Measurements from ENCODE around the gene RABGAP1.
"Not testable (repeated sequence)": the region's sequence is repeated elsewhere in the genome, so short reads cannot be mapped to it uniquely, and the experiment has no call there.

Gene RABGAP1

GRCh38 chr9:122940749-122941581 is at the start of gene RABGAP1:
Gene RABGAP1, plus strand, starts transcription at chr9:122941020. Its CDS starts 16,040 bp downstream, at chr9:122957060.
- Mint-ChIP-seq H3K27me3 (no peaks in the 10 kb centered on the region), H3K4me1 (peaks cover 23% of the 10 kb centered on the region), H3K9me3 (no peaks in the 10 kb centered on the region), H3K4me3 (peak within 1 kb of the TSS; percentile 97), H3K27ac (peak within 1 kb of the TSS; percentile 94), H3K36me3 (peaks cover 5% of the 10 kb centered on the region)
- DNase-seq (ENCODE audit: low spot score in 2 of 2) = peak; percentile 86 to 93
- peak; percentile 95 for ATAC-seq (ENCODE audit: low read depth)

- Mint-ChIP-seq H3K27ac (no peak overlapping the region), H3K27me3 (no peaks in the 10 kb centered on the region), H3K36me3 (peaks cover 15% of the 10 kb centered on the region), H3K4me1 (peaks cover 5% of the 10 kb centered on the region), H3K9me3 (no peaks in the 10 kb centered on the region), H3K4me3 (no peak overlapping the region)
- DNase-seq (ENCODE audit: low spot score in 2 of 2) = no peak
- no peak for ATAC-seq (ENCODE audit: low read depth)
Measured at GRCh38 chr9:122897969-122898368, 42.9 kb upstream of the RABGAP1 start.

GRCh38 chr9:122900791-122901190 is 40.0 kb upstream of the RABGAP1 start:
- Mint-ChIP-seq H3K4me3 (peak overlapping the region; percentile 51), H3K4me1 (peaks cover 14% of the 10 kb centered on the region), H3K9me3 (no peaks in the 10 kb centered on the region), H3K27me3 (no peaks in the 10 kb centered on the region), H3K36me3 (peaks cover 5% of the 10 kb centered on the region), H3K27ac (no peak overlapping the region)
- ATAC-seq (ENCODE audit: low read depth) (peak; percentile 19), DNase-seq (ENCODE audit: low spot score in 2 of 2) (no peak)

- Mint-ChIP-seq H3K4me1 (peaks cover 11% of the 10 kb centered on the region), H3K27me3 (no peaks in the 10 kb centered on the region), H3K36me3 (peaks cover 2% of the 10 kb centered on the region), H3K27ac (peak overlapping the region; percentile 98), H3K4me3 (peak overlapping the region; percentile 88), H3K9me3 (no peaks in the 10 kb centered on the region)
- no peak for DNase-seq (ENCODE audit: low spot score in 2 of 2)
- ATAC-seq (ENCODE audit: low read depth) = no peak
Measured at GRCh38 chr9:122904466-122904822, 36.4 kb upstream of the RABGAP1 start.

- H3K36me3 Mint-ChIP-seq = peaks cover 4% of the 10 kb centered on the region
- H3K9me3 Mint-ChIP-seq = no peaks in the 10 kb centered on the region
- DNase-seq (ENCODE audit: low spot score in 2 of 2) (peak; percentile 89 to 95), ATAC-seq (ENCODE audit: low read depth) (peak; percentile 89)
- H3K4me1 Mint-ChIP-seq = peaks cover 12% of the 10 kb centered on the region
- peak within 1 kb of the TSS; percentile 98 for H3K27ac Mint-ChIP-seq
- no peaks in the 10 kb centered on the region for H3K27me3 Mint-ChIP-seq
- H3K4me3 Mint-ChIP-seq = peak within 1 kb of the TSS; percentile 98
Measured at GRCh38 chr9:122904823-122905710, 35.8 kb upstream of the RABGAP1 start, which contains the start of gene RC3H2. Gene RC3H2, minus strand, starts transcription at chr9:122905359. Its CDS starts 7,850 bp downstream, at chr9:122897509.

- not testable (repeated sequence) for H3K27ac Mint-ChIP-seq; H3K9me3 Mint-ChIP-seq; H3K4me3 Mint-ChIP-seq; H3K36me3 Mint-ChIP-seq; H3K27me3 Mint-ChIP-seq; ATAC-seq (ENCODE audit: low read depth); DNase-seq (ENCODE audit: low spot score in 2 of 2)
- peaks cover 12% of the 10 kb centered on the region for H3K4me1 Mint-ChIP-seq
Measured at GRCh38 chr9:122906122-122906521, 34.7 kb upstream of the RABGAP1 start.

- ATAC-seq (ENCODE audit: low read depth) = no peak
- H3K27ac Mint-ChIP-seq = peak overlapping the region; percentile 94
Measured at GRCh38 chr9:122912671-122912963, 28.2 kb upstream of the RABGAP1 start.

GRCh38 chr9:122912964-122913673 is 27.7 kb upstream of the RABGAP1 start, which contains the start of gene ZBTB6:
Gene ZBTB6, minus strand, starts transcription at chr9:122913323. Its CDS starts 1,251 bp downstream, at chr9:122912072.
- Mint-ChIP-seq H3K27me3 (no peaks in the 10 kb centered on the region), H3K36me3 (peaks cover 18% of the 10 kb centered on the region), H3K4me3 (peak within 1 kb of the TSS; percentile 91), H3K9me3 (no peaks in the 10 kb centered on the region), H3K27ac (peak within 1 kb of the TSS; percentile 94), H3K4me1 (peaks cover 12% of the 10 kb centered on the region)
- DNase-seq (ENCODE audit: low spot score in 2 of 2) (peak; percentile 70 to 72), ATAC-seq (ENCODE audit: low read depth) (peak; percentile 96)

More at GRCh38 chr9:122912671-122912963, 28.2 kb upstream of the RABGAP1 start:
- H3K27me3 Mint-ChIP-seq = no peaks in the 10 kb centered on the region
- H3K9me3 Mint-ChIP-seq = no peaks in the 10 kb centered on the region
- H3K4me1 Mint-ChIP-seq = peaks cover 12% of the 10 kb centered on the region
- H3K36me3 Mint-ChIP-seq = peaks cover 16% of the 10 kb centered on the region
- DNase-seq (ENCODE audit: low spot score in 2 of 2) = no peak
- peak overlapping the region; percentile 91 for H3K4me3 Mint-ChIP-seq

GRCh38 chr9:122918310-122918709 is 22.5 kb upstream of the RABGAP1 start:
- no peak overlapping the region for H3K27ac Mint-ChIP-seq
- ATAC-seq (ENCODE audit: low read depth) (no peak), DNase-seq (ENCODE audit: low spot score in 2 of 2) (no peak)
- peaks cover 18% of the 10 kb centered on the region for H3K36me3 Mint-ChIP-seq
- no peaks in the 10 kb centered on the region for H3K27me3 Mint-ChIP-seq
- peaks cover 4% of the 10 kb centered on the region for H3K4me1 Mint-ChIP-seq
- no peaks in the 10 kb centered on the region for H3K9me3 Mint-ChIP-seq
- H3K4me3 Mint-ChIP-seq = no peak overlapping the region

DNA sequence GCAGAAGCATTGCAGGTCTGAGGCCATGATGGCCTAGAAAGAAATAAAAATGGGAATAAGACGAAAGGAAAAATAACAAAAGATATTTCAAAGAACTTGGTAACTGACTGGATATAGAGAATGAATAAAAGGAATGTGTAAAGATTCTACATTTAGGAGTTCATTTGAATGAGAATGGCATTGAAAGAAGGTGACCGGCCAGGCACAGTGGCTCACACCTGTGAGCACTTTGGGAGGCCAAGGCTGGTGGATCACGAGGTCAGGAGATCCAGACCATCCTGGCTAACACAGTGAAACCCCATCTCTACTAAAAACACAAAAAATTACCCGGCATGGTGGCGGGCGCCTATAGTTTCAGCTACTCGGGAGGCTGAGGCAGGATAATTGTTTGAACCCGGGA is 18.1 kb upstream of the RABGAP1 start:
- ATAC-seq (ENCODE audit: low read depth) = no peak
- peaks cover 10% of the 10 kb centered on the region for H3K4me1 Mint-ChIP-seq
- H3K36me3 Mint-ChIP-seq = peaks cover 16% of the 10 kb centered on the region
- H3K27ac Mint-ChIP-seq = peak overlapping the region; percentile 69
- H3K9me3 Mint-ChIP-seq = no peaks in the 10 kb centered on the region
- H3K27me3 Mint-ChIP-seq = no peaks in the 10 kb centered on the region
- no peak for DNase-seq (ENCODE audit: low spot score in 2 of 2)
- no peak overlapping the region for H3K4me3 Mint-ChIP-seq

DNA sequence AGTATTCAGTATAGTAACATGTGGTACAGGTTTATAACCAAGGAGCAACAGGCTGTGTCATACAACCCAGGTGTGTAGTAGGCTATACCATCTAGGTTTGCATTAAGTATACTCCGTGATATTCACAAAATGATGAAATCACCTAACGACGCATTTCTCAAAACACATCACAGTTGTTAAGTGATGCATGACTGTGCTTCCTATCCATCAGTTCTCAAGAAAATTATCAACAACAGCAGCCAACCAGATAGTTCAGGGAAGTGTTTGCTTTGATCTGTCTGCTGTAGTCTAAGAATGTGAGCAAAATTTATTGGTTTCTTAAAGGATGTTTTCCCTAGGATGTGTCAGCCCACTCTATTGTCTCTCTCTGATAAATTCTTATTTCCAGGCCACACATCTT is 16.9 kb upstream of the RABGAP1 start:
- Mint-ChIP-seq H3K4me3 (no peak overlapping the region), H3K9me3 (no peaks in the 10 kb centered on the region), H3K36me3 (peaks cover 13% of the 10 kb centered on the region), H3K4me1 (peaks cover 10% of the 10 kb centered on the region), H3K27ac (peak overlapping the region; percentile 69), H3K27me3 (no peaks in the 10 kb centered on the region)
- ATAC-seq (ENCODE audit: low read depth) (peak; percentile 92), DNase-seq (ENCODE audit: low spot score in 2 of 2) (no peak)

GRCh38 chr9:122929796-122930354 is 10.9 kb upstream of the RABGAP1 start:
- Mint-ChIP-seq H3K4me1 (peaks cover 8% of the 10 kb centered on the region), H3K9me3 (no peaks in the 10 kb centered on the region), H3K27me3 (no peaks in the 10 kb centered on the region), H3K4me3 (no peak overlapping the region), H3K36me3 (no peaks in the 10 kb centered on the region), H3K27ac (no peak overlapping the region)
- DNase-seq (ENCODE audit: low spot score in 2 of 2) (no peak), ATAC-seq (ENCODE audit: low read depth) (no peak)

DNA sequence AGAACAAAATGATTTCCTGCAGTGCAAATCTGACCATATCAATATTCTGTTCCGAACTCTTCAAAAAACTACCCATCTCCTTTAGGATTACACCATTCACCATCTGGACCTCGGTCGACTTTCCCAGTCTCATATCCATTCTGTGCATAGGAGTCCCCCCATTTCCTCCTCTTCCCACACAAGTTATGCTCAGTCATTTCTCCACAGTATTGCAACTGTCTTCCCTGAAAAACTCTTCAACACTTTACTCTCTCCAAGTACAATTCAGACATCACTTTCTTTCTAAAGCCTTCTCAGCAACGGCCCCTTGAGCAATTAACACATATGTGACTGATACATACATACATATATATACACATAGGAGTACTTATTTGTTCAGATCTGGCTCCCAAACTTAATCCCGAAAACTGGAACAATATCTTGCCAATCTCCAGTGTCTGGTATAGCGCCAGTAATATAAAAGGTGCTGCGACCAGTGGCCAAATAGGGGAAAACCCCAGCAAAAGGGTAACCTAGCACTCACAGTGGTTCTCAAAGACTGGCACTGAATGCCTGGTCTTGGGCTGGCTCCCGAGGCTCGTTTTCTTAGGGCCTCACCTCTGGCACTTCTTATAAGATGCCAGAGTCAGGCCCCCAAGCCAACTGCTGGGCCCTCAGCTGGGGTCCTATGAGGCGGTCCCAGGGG is 10.1 kb upstream of the RABGAP1 start:
- Mint-ChIP-seq H3K4me1 (peaks cover 8% of the 10 kb centered on the region), H3K27me3 (no peaks in the 10 kb centered on the region), H3K27ac (no peak overlapping the region), H3K4me3 (no peak overlapping the region), H3K9me3 (no peaks in the 10 kb centered on the region), H3K36me3 (no peaks in the 10 kb centered on the region)
- DNase-seq (ENCODE audit: low spot score in 2 of 2) = no peak
- peak; percentile 23 for ATAC-seq (ENCODE audit: low read depth)

All from memory B cell (primary cell).